IMR-90 (cell line): Measurements from ENCODE around the gene ZNF169.

Experiments
- BHLHE40 ChIP-seq: fragments of 150-350 bp; IDR thresholded peaks from 2 replicates; pipeline ENCODE4 v1.6.1; 2016; ENCODE audit warnings: mild to moderate bottlenecking, low read depth, low read length
- CHD1 ChIP-seq: IDR thresholded peaks from 2 replicates; pipeline ENCODE4 v1.6.1; 2012; ENCODE audit warnings: low read depth, low read length, improper control_type of control experiment
- CTCF ChIP-seq: conservative IDR thresholded peaks from 2 replicates; pipeline ENCODE4 v1.5.1; 2012; ENCODE audit warnings: mild to moderate bottlenecking, low read depth, low read length, improper control_type of control experiment
- ELK1 ChIP-seq: fragments of 150-350 bp; IDR thresholded peaks from 2 replicates; pipeline ENCODE4 v1.6.1; 2016; ENCODE audit warnings: low read depth, mild to moderate bottlenecking, low read length, moderate library complexity, borderline replicate concordance
- MAZ ChIP-seq: IDR thresholded peaks from 2 replicates; pipeline ENCODE4 v1.6.1; 2012; ENCODE audit warnings: low read depth, mild to moderate bottlenecking, low read length, improper control_type of control experiment, moderate library complexity, borderline replicate concordance
- MXI1 ChIP-seq: IDR thresholded peaks from 2 replicates; pipeline ENCODE4 v1.6.1; 2012; ENCODE audit warnings: low read depth, mild to moderate bottlenecking, low read length, moderate library complexity, borderline replicate concordance
- NFE2L2 ChIP-seq: fragments of 150-350 bp; IDR thresholded peaks from 2 replicates; pipeline ENCODE4 v1.6.1; 2016; ENCODE audit warnings: low read depth, mild to moderate bottlenecking, low read length
- POLR2A ChIP-seq: IDR thresholded peaks from 2 replicates; pipeline ENCODE4 v1.6.1; 2012; ENCODE audit warnings: mild to moderate bottlenecking, low read depth, low read length
- RAD21 ChIP-seq: IDR thresholded peaks from 2 replicates; pipeline ENCODE4 v1.6.1; 2012; ENCODE audit warnings: low read length, improper control_type of control experiment
- SMC3 ChIP-seq: fragments of 150-350 bp; IDR thresholded peaks from 2 replicates; pipeline ENCODE4 v1.6.1; 2016; ENCODE audit warnings: low read depth, mild to moderate bottlenecking, antibody characterized with exemption, low read length, moderate library complexity
- USF2 ChIP-seq: fragments of 150-350 bp; IDR thresholded peaks from 2 replicates; pipeline ENCODE4 v1.6.1; 2017; ENCODE audit warnings: mild to moderate bottlenecking, antibody characterized with exemption, low read length, low read depth

GRCh38 chr9:94212091-94212490 lies 47.0 kb upstream of the ZNF169 start:
- TF ChIP-seq POLR2A = no peak
- no peak for TF ChIP-seq CHD1
- no peak for TF ChIP-seq CTCF
- no peak for TF ChIP-seq USF2
- TF ChIP-seq RAD21 = no peak
- TF ChIP-seq SMC3 = no peak
- TF ChIP-seq NFE2L2 = no peak
- no peak for TF ChIP-seq MXI1
- no peak for TF ChIP-seq MAZ
- TF ChIP-seq ELK1 = no peak
- no peak for TF ChIP-seq BHLHE40
